Stimulated activated CD8-positive, alpha-beta memory T cell treated with anti-CD3 and anti-CD28 coated beads, Interleukin-4, amount 100 ng/mL, for 1 hour (primary cell): ENCODE results near the gene VEZF1.
"Not testable (repeated sequence)": the region's sequence is repeated elsewhere in the genome, so short reads cannot be mapped to it uniquely, and the experiment has no call there.

ENCODE experiments used
- DNase-seq, 2 donors: peaks; one replicate each; pipeline ENCODE4 v3.0.0-alpha.2; 2020; ENCODE audit warnings: low read depth in 2 of 2, low spot score in 1 of 2

Gene VEZF1

GRCh38 chr17:57975044-57975443 lies 13.0 kb downstream of the VEZF1 start:
- no peak for DNase-seq

- DNase-seq: not testable (repeated sequence)
Observed at GRCh38 chr17:57974053-57974824, 13.8 kb downstream of the VEZF1 start.

GRCh38 chr17:57972151-57972550 lies 15.9 kb downstream of the VEZF1 start:
- DNase-seq: no peak

GRCh38 chr17:57971572-57971971 lies 16.5 kb downstream of the VEZF1 start:
- DNase-seq: no peak

GRCh38 chr17:57970710-57971109 lies 17.3 kb downstream of the VEZF1 start:
- DNase-seq: no peak

GRCh38 chr17:57968456-57968855 lies 19.6 kb downstream of the VEZF1 start:
- DNase-seq: no peak

- DNase-seq: no peak
Observed at GRCh38 chr17:57966875-57967274, 21.2 kb downstream of the VEZF1 start.

GRCh38 chr17:57966246-57966645 lies 21.8 kb downstream of the VEZF1 start:
- DNase-seq: no peak

GRCh38 chr17:57965521-57966160 lies 22.4 kb downstream of the VEZF1 start:
- no peak for DNase-seq

- DNase-seq: no peak
Observed at GRCh38 chr17:57963149-57963511, 24.9 kb downstream of the VEZF1 start.

- DNase-seq: no peak
Observed at GRCh38 chr17:57962279-57963148, 25.5 kb downstream of the VEZF1 start.

- DNase-seq: no peak
Observed at GRCh38 chr17:57959929-57960328, 28.1 kb downstream of the VEZF1 start.

GRCh38 chr17:57958391-57958790 lies 29.7 kb downstream of the VEZF1 start:
- DNase-seq: not testable (repeated sequence)

- no peak for DNase-seq
Observed at GRCh38 chr17:57957886-57958285, 30.2 kb downstream of the VEZF1 start.

- DNase-seq: no peak
Observed at GRCh38 chr17:57957120-57957850, 30.8 kb downstream of the VEZF1 start.

GRCh38 chr17:57956291-57957119 lies 31.5 kb downstream of the VEZF1 start:
- DNase-seq: peak in 1 of 2 donors; percentile 27

- DNase-seq: peak in 1 of 2 donors; percentile 35
Observed at GRCh38 chr17:57955183-57955931, 32.7 kb downstream of the VEZF1 start, which contains the start of gene CUEDC1. Gene CUEDC1 (minus strand): TSS chr17:57955412. CDS start chr17:57885564, 69,848 bp downstream.

GRCh38 chr17:57954397-57955182 lies 33.5 kb downstream of the VEZF1 start:
- DNase-seq: no peak
